Lung microvascular endothelial cell (primary cell): ENCODE data around the gene PLCXD1. TPM values are rescaled to one million over a fixed set of nuclear protein-coding genes. Genes with fewer than 3 reads are reported as not detected.

Experiments used
- DNase-seq, 2 donors: peaks; one replicate each; pipeline versions ENCODE4 v3.0.0 to v3.0.0-alpha.2; 2010; ENCODE audit warnings: low read depth in 2 of 2
- total RNA-seq: library from RNA; depleted of rRNA; stranded (reverse); fragments of >200 nt; gene quantifications from 2 replicates; pipeline ENCODE4 v1.2.1, GENCODE V29; 2014

PLCXD1 gene
- total RNA-seq, 1 donor from 2014 or later, result 6.5 TPM

DNA sequence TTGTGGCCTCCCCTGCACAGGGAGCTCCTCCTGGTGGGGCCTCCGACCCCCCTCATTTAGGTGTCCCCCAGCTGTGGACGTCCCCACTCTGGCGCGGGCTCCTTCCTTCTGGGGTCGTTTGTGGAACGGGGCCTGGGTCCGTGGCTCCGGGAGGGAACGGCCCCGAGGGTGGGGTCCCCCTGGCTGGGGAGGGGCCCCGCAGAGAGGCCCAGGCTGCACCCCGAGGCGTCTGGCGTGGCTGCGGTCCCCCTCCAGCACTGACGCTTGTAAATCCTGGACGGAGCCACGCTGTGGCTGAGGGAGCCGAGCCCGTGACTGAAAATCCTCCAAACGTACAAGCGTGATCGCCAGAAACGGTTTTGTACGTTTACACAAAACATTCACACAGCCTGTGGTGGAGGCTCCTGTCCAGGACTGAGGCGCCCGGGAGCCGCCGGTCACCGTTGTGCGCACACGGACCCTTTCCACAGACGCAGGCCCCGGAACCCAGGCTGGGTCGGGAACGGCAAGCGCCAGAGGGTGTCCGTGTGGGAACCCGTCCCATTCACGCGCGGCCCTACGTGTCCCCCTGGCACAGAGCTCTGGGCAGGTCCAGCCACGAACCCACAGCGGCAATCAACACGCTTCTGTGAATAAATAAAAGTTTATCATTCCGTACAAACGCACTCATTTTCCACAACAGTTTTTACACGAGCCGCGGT is 52.6 kb downstream of the PLCXD1 start:
- no peak for DNase-seq

DNA sequence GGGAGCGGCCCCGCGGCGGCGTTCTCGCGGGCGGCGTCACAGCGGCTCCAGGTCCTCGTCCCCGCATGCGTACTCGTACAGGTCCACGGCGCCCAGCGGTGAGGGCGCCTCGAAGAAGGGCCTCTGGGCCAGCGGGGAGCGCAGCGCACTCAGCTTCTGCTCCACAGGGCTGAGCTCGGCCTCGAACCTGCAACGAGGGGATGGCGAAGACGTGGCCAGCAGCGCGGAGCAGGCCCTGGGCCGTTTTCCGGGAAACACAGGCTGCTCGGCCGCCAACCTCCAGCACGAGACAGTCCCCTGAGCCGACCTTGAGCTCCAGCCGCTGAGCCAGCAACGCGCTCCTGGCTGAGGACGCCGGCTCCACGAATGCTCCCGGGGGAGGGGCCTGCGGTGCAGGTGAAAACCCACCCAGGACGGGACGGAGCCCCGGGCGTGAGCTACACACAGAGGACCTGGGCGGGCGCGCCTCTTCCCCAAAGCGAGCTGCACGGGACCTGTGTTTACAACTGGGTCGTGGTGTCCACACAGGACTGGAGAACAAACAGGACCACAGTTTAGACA is 53.2 kb downstream of the PLCXD1 start:
- DNase-seq, result no peak

DNA sequence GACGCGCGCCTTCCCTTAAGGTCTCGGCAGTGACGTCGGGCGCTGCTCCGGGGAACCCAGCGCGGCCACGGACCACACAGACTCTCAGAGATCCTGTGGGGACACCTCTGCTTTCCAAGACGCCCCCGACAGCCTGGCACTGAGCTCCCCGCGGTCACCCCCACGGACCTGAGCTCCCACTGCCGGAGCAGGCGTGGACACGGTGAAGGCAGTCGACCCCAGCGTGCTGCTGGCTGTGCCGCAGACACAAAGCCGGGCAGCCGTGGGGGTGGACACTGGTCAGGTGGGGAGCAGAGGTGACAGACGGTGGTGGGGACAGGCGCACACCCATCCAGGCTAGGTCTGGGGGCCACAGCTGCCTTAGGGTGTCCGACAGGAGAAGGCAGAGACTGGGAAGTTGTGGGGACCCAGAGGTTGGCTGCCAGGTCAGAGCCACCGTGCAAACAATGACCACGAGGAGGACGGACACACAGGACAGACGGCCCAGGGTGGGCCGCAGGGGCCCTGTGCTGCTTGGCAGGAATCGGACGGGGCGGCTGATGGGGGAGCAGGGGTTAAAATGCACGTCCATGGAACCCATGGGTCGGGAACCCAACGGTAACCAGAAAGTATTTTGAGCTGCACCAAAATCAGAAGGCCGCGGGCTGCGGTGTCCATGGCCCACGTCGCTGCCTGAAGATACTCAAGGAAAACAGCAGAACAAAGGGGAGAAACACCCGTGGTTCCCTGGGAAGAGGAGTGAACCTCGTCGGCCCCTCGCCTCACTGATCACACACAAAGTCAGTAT is 54.0 kb downstream of the PLCXD1 start:
- DNase-seq, result no peak

DNA sequence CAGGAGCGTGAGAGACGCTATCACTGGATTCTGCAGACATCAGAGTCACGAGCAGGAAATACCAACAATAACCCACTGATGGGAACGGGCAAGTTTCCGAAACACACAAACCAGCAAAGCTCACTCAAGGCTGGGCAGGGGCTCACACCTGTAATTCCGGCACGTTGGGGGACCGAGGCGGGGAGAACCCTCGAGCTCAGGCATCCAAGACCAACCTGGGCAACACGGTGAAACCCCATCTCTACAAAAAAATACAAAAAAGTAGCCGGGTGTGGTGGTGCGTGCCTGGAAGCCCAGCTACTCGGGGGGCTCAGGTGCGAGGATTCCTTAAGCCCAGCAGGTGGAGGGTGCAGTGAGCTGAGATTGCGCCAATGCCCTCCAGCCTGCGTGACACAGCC is 54.6 kb downstream of the PLCXD1 start:
- DNase-seq, result no peak

DNA sequence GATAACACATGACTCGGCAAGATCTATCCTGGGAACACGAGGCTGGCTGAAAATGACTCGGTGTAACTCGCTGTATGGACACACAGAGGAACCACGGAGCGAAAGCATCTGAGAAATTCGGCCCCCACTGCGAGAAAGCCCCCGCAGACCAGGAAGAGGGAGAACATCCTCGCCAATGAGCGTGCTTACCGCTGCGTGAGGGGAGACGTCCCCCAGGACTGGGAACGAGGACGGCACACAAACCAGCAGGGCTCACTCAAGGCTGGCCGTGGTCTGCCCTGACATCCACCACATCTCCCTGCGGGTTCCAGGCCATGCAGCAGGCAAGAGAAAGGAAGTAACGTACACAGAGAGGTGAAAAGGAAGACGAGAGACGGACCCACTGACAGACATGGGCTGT is 55.0 kb downstream of the PLCXD1 start:
- no peak for DNase-seq

DNA sequence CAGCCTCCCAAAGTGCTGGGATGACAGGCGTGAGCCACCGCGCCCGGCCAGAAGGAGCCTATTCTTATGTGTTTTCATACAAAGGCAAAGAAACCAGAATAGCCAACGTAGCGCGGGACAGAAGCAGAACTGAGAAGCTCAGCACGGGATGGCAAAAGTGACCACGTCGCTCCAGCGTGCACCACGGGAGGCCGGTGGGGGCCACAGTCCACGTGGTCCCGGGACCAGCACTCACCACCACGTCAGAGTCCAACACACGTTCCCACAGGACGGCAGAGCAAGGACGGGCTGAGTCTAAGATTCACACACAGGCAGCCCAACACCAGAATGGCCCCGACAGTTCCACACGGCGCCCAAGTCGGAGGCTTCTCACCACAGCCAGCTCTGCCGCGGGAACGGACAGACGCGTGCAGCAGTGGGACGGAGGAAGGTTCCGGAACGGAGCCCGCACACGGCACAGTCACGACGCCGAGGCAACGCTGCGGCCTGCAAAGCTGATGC is 56.2 kb downstream of the PLCXD1 start:
- no peak for DNase-seq

DNA sequence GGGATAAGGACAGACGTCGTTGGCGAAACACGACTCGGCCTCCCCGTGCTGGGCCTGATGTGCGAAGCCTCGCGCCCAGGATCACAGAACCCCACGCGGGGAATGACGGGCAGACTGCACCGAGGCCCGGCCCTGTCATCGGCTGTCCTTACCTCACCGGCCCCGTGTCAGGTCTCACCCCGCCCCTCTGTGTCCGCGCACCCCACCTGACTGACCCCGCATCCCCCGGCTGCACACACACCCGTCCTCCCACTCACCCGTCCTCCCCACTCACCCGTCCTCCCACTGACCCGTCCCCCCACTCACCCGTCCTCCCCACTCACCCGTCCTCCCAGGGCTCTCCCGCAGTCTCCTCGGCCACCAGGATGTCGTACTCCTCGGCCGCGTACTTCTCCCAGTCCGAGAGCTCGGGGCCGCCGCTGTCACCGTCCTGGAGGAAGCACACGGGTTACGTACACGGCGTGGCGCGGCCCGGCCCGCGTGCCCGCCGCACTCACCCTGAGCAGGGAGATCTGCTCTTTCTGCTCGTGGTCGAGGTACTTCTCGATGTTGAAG is 57.2 kb downstream of the PLCXD1 start:
- no peak for DNase-seq

DNA sequence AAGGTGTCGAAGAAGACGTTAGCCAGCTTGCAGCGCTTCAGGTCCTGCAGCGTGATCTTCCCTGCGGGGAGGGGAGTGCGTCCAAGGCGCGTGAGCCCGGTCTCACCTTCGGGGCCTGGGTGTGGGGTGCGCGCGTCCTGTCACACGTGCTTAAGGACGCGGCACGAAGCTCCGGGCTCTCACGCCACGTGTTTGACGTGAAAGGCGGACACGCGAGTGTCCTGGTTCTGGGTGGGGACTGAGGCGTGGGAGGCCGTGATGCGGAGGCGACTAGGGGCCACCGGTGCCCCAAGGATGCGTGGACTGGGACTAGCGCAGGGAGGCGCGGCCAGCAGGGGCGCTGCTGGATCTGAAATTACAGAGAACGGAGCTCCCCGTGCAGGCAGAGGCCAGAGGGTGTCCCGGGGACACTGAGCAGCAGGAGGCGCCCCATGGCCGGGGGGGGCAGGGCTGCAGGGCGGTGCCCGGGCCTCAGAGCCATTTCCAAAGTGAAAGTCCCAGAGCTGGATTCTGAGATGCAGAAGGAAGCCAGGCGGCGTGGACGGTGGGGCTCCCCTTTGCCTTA is 57.7 kb downstream of the PLCXD1 start:
- DNase-seq, result no peak

DNA sequence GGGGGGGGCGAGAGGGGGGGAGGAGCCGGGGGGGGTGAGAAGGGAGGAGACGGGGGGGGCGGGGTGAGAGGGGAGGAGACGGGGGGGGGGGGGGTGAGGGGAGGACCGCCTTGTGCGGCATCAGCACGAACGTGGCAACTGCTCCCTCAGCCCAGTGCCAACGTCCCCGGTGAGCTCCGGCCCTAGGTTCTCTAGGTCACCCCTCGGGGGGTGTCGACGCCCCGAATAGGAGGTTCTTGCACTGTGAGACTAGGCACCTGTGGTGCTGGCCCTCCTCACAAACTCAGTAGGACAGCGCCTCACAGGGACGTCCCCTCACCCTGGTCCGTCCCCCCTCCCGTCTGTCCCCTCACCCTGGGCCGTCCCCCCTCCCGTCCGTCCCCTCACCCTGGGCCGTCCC is 58.9 kb downstream of the PLCXD1 start:
- no peak for DNase-seq

DNA sequence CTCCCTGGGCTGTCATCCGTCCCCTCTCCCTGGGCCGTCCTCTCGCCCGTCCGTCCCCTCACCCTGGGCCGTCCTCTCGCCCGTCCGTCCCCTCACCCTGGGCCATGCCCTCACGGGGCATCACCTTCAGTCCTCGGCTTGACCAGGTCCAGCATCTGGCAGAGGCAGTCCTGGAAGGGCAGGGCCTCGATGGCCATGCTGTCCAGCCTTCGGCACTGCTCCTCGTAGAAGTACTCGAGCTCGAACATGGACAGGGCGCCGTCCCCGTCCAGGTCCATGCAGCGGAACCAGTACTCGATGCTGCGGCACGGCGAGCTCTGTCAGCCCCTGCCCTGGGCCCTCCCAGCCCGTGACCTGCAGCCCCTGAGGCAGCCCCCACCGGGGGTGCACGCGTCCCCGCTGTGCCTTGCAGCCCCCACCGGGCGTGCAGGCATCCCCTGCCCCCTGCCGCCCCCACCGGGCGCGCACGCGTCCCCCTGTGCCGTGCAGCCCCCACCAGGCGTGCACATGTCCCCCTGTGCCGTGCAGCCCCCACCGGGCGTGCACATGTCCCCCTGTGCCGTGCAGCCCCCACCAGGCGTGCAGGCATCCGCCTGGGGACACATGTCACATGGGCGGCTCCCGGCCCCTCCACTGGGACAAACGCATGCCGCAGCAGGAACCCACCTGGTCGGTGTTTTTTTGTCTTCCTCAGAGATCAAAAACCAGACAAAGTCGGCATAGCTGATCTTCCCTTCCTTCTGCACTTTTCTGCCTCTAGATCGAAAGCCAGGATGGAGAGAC is 59.7 kb downstream of the PLCXD1 start:
- no peak for DNase-seq

DNA sequence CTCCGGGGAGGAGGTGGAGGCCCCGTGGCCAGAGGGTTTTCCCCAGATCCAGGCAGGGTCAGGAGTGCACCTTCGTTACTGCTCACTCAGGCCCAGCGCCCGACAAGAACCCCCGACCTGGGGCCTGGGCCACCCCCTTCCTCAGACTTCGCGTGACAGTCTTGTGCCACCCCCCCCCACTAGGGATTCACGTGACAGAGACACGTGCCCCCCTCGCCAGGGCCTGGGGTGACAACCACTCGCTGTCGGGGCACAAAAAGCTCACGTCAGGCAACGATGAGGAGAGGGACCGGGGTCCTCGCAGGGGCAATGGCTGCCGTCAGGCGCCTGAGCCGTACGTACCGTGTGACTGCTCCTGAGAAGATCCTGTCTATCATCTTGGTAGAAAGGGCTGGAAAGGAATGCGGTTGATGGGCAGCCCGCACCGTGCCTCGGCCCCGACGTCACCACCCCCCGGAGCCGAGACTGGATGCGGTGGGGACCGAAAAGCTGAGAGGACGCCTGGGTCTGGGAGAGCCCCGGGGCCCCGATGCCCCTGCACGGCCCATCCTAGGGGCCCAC is 60.4 kb downstream of the PLCXD1 start:
- no peak for DNase-seq

DNA sequence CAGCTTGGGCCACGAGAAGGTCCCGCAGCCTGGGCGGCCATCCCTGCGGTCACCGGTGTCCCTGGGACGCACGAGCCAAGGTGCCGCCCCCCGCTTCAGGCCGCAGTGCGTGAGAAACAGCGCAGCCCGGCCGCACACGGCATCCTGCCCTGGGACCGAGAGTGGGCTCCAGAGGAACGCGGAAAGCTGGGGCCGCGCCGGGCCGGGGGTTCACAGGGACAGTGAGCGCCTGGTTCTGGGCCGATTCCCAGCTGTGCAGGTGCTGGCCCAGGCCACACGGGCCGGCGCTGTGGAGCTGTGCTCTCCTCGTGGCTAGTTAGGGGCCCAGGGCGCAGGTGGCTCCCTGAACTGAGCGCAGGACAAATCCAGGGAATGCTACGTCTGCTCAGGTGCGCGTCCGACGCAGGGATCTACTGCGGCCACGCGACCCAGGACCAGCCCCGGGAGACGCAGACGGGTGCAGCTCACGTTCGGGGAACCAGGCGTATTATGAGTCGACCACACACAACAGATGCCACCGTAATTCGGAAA is 63.3 kb downstream of the PLCXD1 start:
- no peak for DNase-seq

DNA sequence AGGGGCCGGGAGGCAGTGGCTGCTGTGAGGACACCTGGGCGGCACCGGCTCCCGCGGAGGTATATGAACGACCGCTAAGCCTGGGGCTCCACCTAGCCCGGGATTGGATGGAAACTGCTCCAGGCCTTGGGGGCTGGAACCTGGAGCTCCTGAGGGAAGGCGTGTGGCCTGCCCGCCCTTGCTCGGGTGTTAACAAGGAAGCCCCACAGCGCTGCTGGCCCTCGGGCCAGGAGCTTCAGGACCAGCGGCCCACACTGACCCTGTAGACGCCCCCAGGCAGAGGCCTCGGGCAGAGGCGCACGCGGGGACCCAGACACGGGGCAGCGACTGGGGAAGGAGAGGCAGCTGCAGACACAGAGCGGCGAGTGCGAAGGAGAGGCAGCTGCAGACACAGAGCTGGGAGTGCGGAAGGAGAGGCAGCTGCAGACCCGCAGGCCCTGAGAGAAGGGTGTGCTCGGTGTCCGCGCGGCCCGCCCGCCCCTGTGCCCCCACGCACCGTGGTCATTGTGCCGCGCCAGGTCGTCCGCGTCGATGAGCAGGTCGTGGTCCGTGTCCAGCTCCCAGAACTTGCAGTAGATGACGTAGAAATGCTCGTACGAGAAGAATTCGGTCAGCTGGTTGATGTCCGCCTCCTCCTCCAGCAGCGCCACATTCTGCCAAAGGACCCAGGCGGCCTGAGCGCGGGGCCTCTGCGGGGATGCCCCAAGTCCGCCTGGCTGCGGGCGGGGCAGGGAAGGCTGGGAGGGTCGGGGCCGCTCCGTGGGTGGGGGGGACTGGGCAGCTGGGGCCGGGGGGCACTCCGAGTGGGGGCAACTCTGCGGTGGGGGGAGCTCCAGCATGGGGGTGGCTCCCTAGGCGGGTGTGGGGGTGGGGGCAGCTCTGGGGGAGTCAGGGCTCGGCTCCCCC is 64.1 kb downstream of the PLCXD1 start:
- no peak for DNase-seq

DNA sequence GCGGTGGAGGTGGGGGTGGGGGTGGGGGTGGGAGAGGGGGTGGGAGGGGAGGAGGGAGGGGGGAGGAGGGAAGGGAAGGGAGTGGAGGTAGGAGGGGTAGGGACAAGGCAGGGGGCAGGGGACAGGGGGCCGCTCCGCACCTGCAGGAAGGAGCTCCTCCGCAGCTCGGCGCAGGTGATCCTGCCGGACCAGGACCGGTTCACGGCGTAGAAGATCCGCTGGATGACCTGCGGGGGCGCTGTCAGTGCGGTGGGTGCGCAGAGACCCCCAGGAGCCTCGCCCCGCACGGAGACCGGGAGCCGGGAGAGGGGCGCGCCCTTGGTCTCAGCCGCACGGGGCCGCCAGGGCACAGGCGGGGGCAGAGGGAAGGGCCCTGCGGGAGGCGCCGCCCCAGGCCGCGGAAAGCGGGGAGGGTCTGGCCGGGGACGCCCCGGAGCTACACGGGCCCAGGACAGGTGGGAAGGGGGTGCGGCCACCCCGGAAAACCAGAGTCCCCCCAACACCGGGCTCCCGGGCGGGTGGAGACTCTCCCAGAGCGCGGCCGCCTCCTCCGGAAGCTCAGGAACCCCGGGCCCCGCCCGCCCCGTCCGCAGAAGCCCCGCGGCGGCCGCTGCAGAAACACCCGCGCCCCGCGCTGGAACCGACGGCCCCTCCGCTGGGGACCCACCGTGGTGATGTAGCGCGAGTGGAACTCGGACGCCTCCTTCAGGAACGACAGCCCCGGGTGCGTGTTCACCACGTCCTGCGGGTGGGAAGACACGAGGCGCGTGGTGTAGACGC is 65.0 kb downstream of the PLCXD1 start:
- DNase-seq, result no peak

DNA sequence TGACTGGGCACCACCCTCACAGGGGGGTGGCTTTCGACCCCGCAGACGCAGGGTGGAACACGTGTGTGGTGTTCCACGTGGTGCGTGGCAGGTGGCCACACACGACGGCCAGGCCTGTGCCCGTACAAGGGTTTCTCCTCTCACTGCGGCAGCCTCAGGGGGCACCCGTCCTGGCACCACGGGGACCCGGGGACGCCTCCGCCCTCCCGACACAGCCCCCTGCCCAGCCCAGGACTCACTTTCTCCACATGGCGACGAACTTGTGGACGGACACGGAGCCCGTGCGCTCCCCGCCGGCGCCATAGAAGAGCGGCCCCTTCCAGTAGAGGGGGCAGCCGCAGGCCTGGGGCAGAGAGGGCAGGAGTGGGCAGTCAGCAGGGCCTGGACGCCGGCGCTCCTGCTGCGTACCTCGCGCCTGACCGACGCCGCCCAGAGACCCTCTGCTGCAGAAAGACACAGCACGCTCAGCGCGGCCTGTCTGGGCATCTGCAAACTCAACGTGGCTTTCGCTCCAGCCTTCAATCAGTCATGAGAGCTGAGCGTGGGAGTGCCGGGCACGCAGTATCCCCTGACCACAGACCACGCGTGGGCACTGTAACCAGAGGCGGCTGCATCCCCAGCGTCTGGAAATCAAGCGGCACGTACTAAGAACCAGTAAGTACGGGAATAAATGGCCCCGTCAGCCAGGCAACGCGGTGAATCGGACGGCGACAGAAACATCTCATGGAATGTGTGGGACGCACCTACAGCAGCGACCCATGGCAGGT is 66.4 kb downstream of the PLCXD1 start:
- DNase-seq, result no peak

DNA sequence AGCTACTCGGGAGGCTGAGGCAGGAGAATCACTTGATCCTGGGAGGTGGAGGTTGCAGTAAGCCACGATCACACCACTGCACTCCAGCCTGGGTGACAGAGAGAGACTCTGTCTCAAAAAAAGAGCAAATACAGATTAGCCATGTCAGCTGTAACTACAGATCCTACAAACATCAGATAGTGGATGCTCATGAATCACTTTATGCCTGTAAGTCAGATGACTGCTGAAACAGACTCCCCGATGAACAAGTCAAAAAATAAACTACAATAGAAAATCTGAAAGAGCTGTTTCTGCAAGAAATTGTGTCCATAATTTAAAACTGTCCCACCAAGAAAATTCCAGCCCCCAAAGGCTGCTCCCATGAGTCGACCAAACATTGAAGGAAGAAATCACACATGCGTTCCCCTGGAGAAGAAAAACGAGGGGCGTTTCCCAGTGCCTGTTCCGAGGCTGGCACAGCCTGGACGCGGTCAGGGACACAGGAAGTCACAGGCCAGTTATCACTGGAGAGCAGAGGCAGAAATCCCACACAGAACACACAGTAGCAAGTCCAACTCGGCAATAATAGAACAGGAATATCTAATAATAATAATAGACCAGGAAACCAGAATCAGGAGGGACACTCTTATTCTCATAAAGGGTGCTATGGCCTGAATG is 67.4 kb downstream of the PLCXD1 start:
- DNase-seq, result peak; percentile 12 to 43

DNA sequence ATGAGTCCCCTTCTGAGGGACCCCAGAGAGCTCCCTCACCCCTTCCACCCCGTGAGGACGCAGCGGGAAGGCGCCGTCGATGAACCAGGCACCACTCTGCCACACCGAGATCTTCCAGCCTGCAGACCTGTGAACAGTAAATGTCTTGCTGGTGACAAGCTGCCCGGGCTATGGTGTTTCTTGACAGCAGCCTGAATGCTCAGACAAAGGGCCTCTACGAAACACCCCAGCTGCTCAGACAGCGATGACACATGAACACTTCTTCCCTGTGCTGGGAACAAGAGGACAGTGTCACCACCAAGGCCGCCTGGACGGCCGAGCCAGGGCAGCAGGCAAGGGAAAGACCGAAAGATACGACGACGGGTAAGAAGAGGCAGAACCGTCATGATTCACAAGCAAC is 68.0 kb downstream of the PLCXD1 start:
- peak; percentile 33 to 66 for DNase-seq
